GM23248 (cell line): ENCODE data around the gene AKT2.

ENCODE experiments used
- EZH2 ChIP-seq: fragments of 200-600 bp; sonication (generic); IDR thresholded peaks from 2 replicates; pipeline ENCODE4 v1.6.1; 2018; ENCODE audit warnings: antibody characterized with exemption, mild to moderate bottlenecking; ENCODE audit not compliant: insufficient read depth, poor library complexity, severe bottlenecking
- EZH2phosphoT487 ChIP-seq: fragments of 200-600 bp; sonication (generic); IDR thresholded peaks from 2 replicates; pipeline ENCODE4 v1.6.1; 2018; ENCODE audit warnings: antibody characterized with exemption, moderate library complexity, mild to moderate bottlenecking, low read depth; ENCODE audit not compliant: insufficient read depth

DNA sequence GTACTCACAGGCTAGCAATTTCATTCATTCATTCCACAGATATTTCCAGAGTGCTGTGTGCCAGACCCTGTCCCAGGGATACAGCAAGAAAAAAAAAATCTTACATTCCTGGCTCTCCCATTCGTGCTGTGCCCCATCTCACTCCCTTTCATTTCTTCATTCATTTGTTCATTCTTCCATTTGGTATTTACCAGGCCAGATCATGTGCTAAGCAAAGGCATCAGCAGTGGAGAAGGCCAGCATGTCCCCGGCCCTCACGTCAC lies 91.6 kb downstream of the AKT2 start:
- TF ChIP-seq EZH2phosphoT487 (no peak), EZH2 (no peak)
